HepG2 (cell line): Measurements from ENCODE around the gene TH. TPM values are rescaled to one million over a fixed set of nuclear protein-coding genes. Genes with fewer than 3 reads are reported as not detected.

ENCODE experiments used
- ATAC-seq: fragments of 200-7000 bp; cut with Tn5 transposase; 3 replicates; pipeline ENCODE4 v1.9.1; 2020; ENCODE audit warnings: mild to moderate bottlenecking, moderate library complexity
- BruUV-seq: library from RNA; stranded (reverse); fragments of 400-500 nt; replicated peaks from 2 replicates; lab custom pipeline; 2021; lab: Mats Ljungman, UMichigan
- CTCF ChIA-PET: fragments of 300-600 bp; formaldehyde crosslinking; extraction: SDS; loops from one replicate; lab custom pipeline; 2021; ENCODE audit warnings: low total read pairs, inconsistent platforms, low intra/inter-chr PET ratio; lab: Yijun Ruan, JAX
- POLR2A ChIA-PET: fragments of 350-600 bp; sonication (Branson Sonifier 250); formaldehyde crosslinking; loops from one replicate; lab custom pipeline; 2020; ENCODE audit warnings: antibody characterized with exemption, inconsistent platforms; lab: Yijun Ruan, JAX
- DNase-seq: peaks from one replicate; pipeline ENCODE4 v3.0.0-alpha.2; 2015; ENCODE audit warnings: low spot score
- FAIRE-seq: peaks from 3 replicates; lab custom pipeline; 2011; peaks lifted over from hg19 to GRCh38; lab: Jason Lieb, UNC
- H2AFZ ChIP-seq: one replicate; pipeline ENCODE4 v1.6.1; 2011; ENCODE audit warnings: low read length, inconsistent platforms
- H3K27ac ChIP-seq: fragments of 300-600 bp; 3 replicates; pipeline ENCODE4 v1.8.0; 2011; ENCODE audit warnings: mixed run types, mild to moderate bottlenecking, mixed read lengths, low read length, inconsistent platforms; ENCODE audit not compliant: insufficient read depth; ENCODE audit errors: extremely low read length
- H3K27me3 ChIP-seq, 2 experiments: fragments of 200-600 bp in 1 of 2; 2 replicates in 1 of 2; 3 replicates in 1 of 2; pipeline versions ENCODE4 v1.6.0 to v1.8.0; 2011; ENCODE audit warnings: low read length in 2 of 2, mild to moderate bottlenecking in 2 of 2, moderate library complexity in 2 of 2, inconsistent platforms in 1 of 2; ENCODE audit not compliant: insufficient read depth in 2 of 2, control insufficient read depth in 1 of 2
- H3K36me3 ChIP-seq, 2 experiments: fragments of 200-600 bp in 1 of 2; replicated peaks in 1 of 2; 2 replicates in 1 of 2; 3 replicates in 1 of 2; pipeline versions ENCODE4 v1.5.1 to v1.8.0; 2011; ENCODE audit warnings: low read length in 2 of 2, inconsistent platforms in 1 of 2; ENCODE audit not compliant: insufficient read depth in 2 of 2, control insufficient read depth in 1 of 2
- H3K4me1 ChIP-seq: 2 replicates; pipeline ENCODE4 v1.5.1; 2012; ENCODE audit warnings: low read length, inconsistent platforms; ENCODE audit not compliant: insufficient read depth
- H3K4me2 ChIP-seq: 2 replicates; pipeline ENCODE4 v1.6.0; 2011; ENCODE audit warnings: low read depth, low read length, inconsistent platforms
- H3K4me3 ChIP-seq, 3 experiments: fragments of 200-600 bp in 1 of 3; sonication (generic), shearing (Covaris generic) in 1 of 3; replicated peaks in 1 of 3; 2 replicates each; pipeline ENCODE4 v1.5.1; 2011 to 2016; ENCODE audit warnings: low read length in 3 of 3, inconsistent platforms in 2 of 3, low read depth in 2 of 3, mild to moderate bottlenecking in 2 of 3, control low read depth in 1 of 3, mixed read lengths in 1 of 3; ENCODE audit not compliant: insufficient read depth in 1 of 3
- H3K79me2 ChIP-seq: one replicate; pipeline ENCODE4 v1.6.1; 2011; ENCODE audit warnings: low read length, inconsistent platforms; ENCODE audit not compliant: insufficient read depth
- H3K9ac ChIP-seq: 2 replicates; pipeline ENCODE4 v1.6.0; 2011; ENCODE audit warnings: mild to moderate bottlenecking, low read depth, low read length, inconsistent platforms; ENCODE audit not compliant: insufficient read depth
- H3K9me3 ChIP-seq: 2 replicates; pipeline ENCODE4 v1.5.1; 2012; ENCODE audit warnings: mild to moderate bottlenecking, low read length
- H4K20me1 ChIP-seq: 2 replicates; pipeline ENCODE4 v1.6.0; 2011; ENCODE audit warnings: inconsistent platforms, mild to moderate bottlenecking, low read length, moderate library complexity; ENCODE audit not compliant: insufficient read depth
- BATF2 ChIP-seq: sonication (generic); formaldehyde crosslinking; IDR thresholded peaks from 2 replicates; pipeline ENCODE4 v1.8.0; 2022; ENCODE audit warnings: mild to moderate bottlenecking, missing genetic modification reagents, moderate library complexity
- GLMP ChIP-seq: sonication (generic); formaldehyde crosslinking; IDR thresholded peaks from 2 replicates; pipeline ENCODE4 v1.9.0; 2021; ENCODE audit warnings: missing genetic modification reagents, mild to moderate bottlenecking, borderline replicate concordance
- KDM6A ChIP-seq: IDR thresholded peaks from 2 replicates; pipeline ENCODE4 v1.6.1; 2016; ENCODE audit warnings: low read depth
- NFIB ChIP-seq: sonication (generic); formaldehyde crosslinking; IDR thresholded peaks from 2 replicates; pipeline ENCODE4 v1.9.0; 2021; ENCODE audit warnings: missing genetic modification reagents, mild to moderate bottlenecking, borderline replicate concordance
- UBTF ChIP-seq: sonication (generic); formaldehyde crosslinking; IDR thresholded peaks from 2 replicates; pipeline ENCODE4 v1.4.0; 2020; ENCODE audit warnings: mild to moderate bottlenecking, missing genetic modification reagents
- ZFY ChIP-seq: sonication (generic); formaldehyde crosslinking; IDR thresholded peaks from 2 replicates; pipeline ENCODE4 v1.4.0; 2020; ENCODE audit warnings: missing genetic modification reagents
- ZNF672 ChIP-seq: sonication (generic); formaldehyde crosslinking; IDR thresholded peaks from 2 replicates; pipeline ENCODE4 v1.8.1; 2022; ENCODE audit warnings: missing genetic modification reagents
- ZNF724P ChIP-seq: sonication (generic); formaldehyde crosslinking; IDR thresholded peaks from 2 replicates; pipeline ENCODE4 v1.8.0; 2022; ENCODE audit warnings: missing genetic modification reagents, borderline replicate concordance
- ZNF879 ChIP-seq: sonication (generic); formaldehyde crosslinking; IDR thresholded peaks from 2 replicates; pipeline ENCODE4 v1.8.1; 2023; ENCODE audit warnings: missing genetic modification reagents
- WGBS: methylation state at CpG from one replicate; pipeline ENCODE4 v1.1.6; 2017; ENCODE audit warnings: low lambda C conversion rate; 5-methylcytosine and 5-hydroxymethylcytosine counted together
- in situ Hi-C: cut with HindIII; loops from 2 replicates; pipeline ENCODE4 v1.10.0; 2017; ENCODE audit warnings: low pct_unique_long_range_greater_than_20kb; ENCODE audit not compliant: extremely low pct_ligation_motif_present
- intact Hi-C: fragments of 100-400 bp; cut with micrococcal nuclease; formaldehyde crosslinking; loops from one replicate; pipeline ENCODE4 v1.10.0; 2022; ENCODE audit not compliant: unreplicated experiment
- polyA plus RNA-seq, 8 experiments: library from polyadenylated mRNA; depleted of rRNA in 3 of 8; stranded (reverse) in 7 of 8; unstranded in 1 of 8; fragments of >200 nt; fragmentation: Illumina TruSeq in 4 of 8; extraction: Trizol in 4 of 8; gene quantifications; 2 replicates each; pipeline versions ENCODE4 v1.2.1 to v1.2.3, GENCODE V29; 2011 to 2016; ENCODE audit warnings: low read depth in 4 of 8, missing spikeins in 1 of 8, mixed read lengths in 1 of 8; ENCODE audit not compliant: insufficient read depth in 1 of 8
- total RNA-seq, 5 experiments: library from RNA; depleted of rRNA; stranded (reverse); fragments of >200 nt; fragmentation: Illumina TruSeq; extraction: Trizol; gene quantifications; 2 replicates each; pipeline ENCODE4 v1.2.3, GENCODE V29; 2016; ENCODE audit warnings: low read depth in 1 of 5

The TH gene
- total and polyA plus RNA-seq, 2 of the 13 experiments (the other 11 are each of a cell fraction or from before 2014, with no cell fraction given), result 0.36 TPM; not detected in 1

- Histone ChIP-seq H3K27me3 (peaks cover 22 to 47% of the 10 kb centered on the region in 2 experiments), H2AFZ (no peak overlapping the region), H3K79me2 (no peaks in the 10 kb centered on the region), H4K20me1 (no peaks in the 10 kb centered on the region), H3K9ac (no peak overlapping the region), H3K4me2 (no peak overlapping the region), H3K4me3 (no peak overlapping the region), H3K36me3 (no peaks in the 10 kb centered on the region), H3K27ac (no peak overlapping the region)
- CTCF ChIA-PET, result interaction anchor here (1.2 to 4.2 kb wide), 8 partner anchors 113 to 324 kb away, joined by 5 to 108 read pairs (median 50); partner anchors contain the start of gene TNNI2
- DNase-seq, result no peak
- intact Hi-C loops, result no loop called here
- 54% methylated on average over 8 of the region's 8 CpGs for WGBS
- no TSS peak for BruUV-seq
- POLR2A ChIA-PET, result interaction anchor here (0.7 to 2.8 kb wide), 8 partner anchors 10 to 324 kb away, joined by 3 to 15 read pairs (median 4); partner anchors contain the start of gene IGF2
- no peak for TF ChIP-seq UBTF (CRISPR knock-in tag)
- no peak for TF ChIP-seq ZFY (CRISPR knock-in tag)
- no peak for TF ChIP-seq ZNF879 (CRISPR knock-in tag)
- TF ChIP-seq KDM6A (CRISPR knock-in tag), result no peak
- no peak for TF ChIP-seq ZNF672
- no peak for TF ChIP-seq ZNF724P (CRISPR knock-in tag)
- TF ChIP-seq, all 625 proteins: peak for 0
- Histone ChIP-seq H3K4me1 (peaks cover 20% of the 10 kb centered on the region), H3K9me3 (no peaks in the 10 kb centered on the region)
- in situ Hi-C loops, result no loop called here
- no peak for FAIRE-seq
- ATAC-seq, result no peak
Measured at GRCh38 chr11:2149460-2149859, 22.2 kb downstream of the TH start.

- Histone ChIP-seq H3K4me2 (no peak overlapping the region), H3K4me1 (peaks cover 28% of the 10 kb centered on the region), H3K36me3 (no peaks in the 10 kb centered on the region), H3K9me3 (no peaks in the 10 kb centered on the region), H3K79me2 (no peaks in the 10 kb centered on the region), H3K4me3 (no peak overlapping the region), H4K20me1 (no peaks in the 10 kb centered on the region), H2AFZ (no peak overlapping the region), H3K9ac (no peak overlapping the region), H3K27ac (no peak overlapping the region), H3K27me3 (peaks cover 13 to 47% of the 10 kb centered on the region in 2 experiments)
- 68% methylated on average over 5 of the region's 5 CpGs for WGBS
- in situ Hi-C loops, result no loop called here
- intact Hi-C loops, result no loop called here
- ChIA-PET CTCF (no interaction called here), POLR2A (interaction anchor here (0.9 to 2.5 kb wide), 5 partner anchors 9 to 324 kb away, joined by 3 to 6 read pairs (median 3); partner anchors contain the start of gene IGF2)
- FAIRE-seq (no peak), ATAC-seq (no peak), DNase-seq (no peak)
- BruUV-seq, result no TSS peak
- TF ChIP-seq GLMP (CRISPR knock-in tag) (no peak), NFIB (CRISPR knock-in tag) (no peak), BATF2 (no peak)
Measured at GRCh38 chr11:2148595-2148994, 23.0 kb downstream of the TH start.
